ENCODE measurements around the gene RPL13. TPM values are rescaled to one million over a fixed set of nuclear protein-coding genes. Genes with fewer than 3 reads are reported as not detected.

RPL13 gene
- total RNA-seq, 4 donors from 2014 or later = 2,633 to 11,472 (median 5,632) TPM

GRCh38 chr16:89593841-89594240 lies 33.4 kb downstream of the RPL13 start:
- intact Hi-C loops (cut with DNase I; ENCODE audit: low total_unique reads) = no loop called here

GRCh38 chr16:89595330-89596060 lies 35.0 kb downstream of the RPL13 start:
- intact Hi-C loops (cut with DNase I; ENCODE audit: low total_unique reads) = no loop called here
- H3K27me3 ChIP-seq = no peaks in the 10 kb centered on the region
- H3K9me3 ChIP-seq = no peaks in the 10 kb centered on the region
- TF ChIP-seq CTCF (IDR thresholded peaks at IDR 0.05) = no peak
- no peak for TF ChIP-seq POLR2A (IDR thresholded peaks at IDR 0.05)
- no peak for DNase-seq
- H3K4me1 ChIP-seq = no peaks in the 10 kb centered on the region
- H3K36me3 ChIP-seq = no peaks in the 10 kb centered on the region
- H3K27ac ChIP-seq = no peak overlapping the region
- H3K4me3 ChIP-seq = no peak overlapping the region

More at GRCh38 chr16:89593841-89594240, 33.4 kb downstream of the RPL13 start:
- no peak overlapping the region for H3K27ac ChIP-seq
- H3K36me3 ChIP-seq = no peaks in the 10 kb centered on the region
- no peak overlapping the region for H3K4me3 ChIP-seq
- DNase-seq = no peak
- TF ChIP-seq POLR2A (IDR thresholded peaks at IDR 0.05) = no peak
- TF ChIP-seq CTCF (IDR thresholded peaks at IDR 0.05) = no peak
- no peaks in the 10 kb centered on the region for H3K27me3 ChIP-seq
- H3K4me1 ChIP-seq = no peaks in the 10 kb centered on the region
- H3K9me3 ChIP-seq = no peaks in the 10 kb centered on the region

- H3K4me3 ChIP-seq = no peak overlapping the region
- TF ChIP-seq CTCF (IDR thresholded peaks at IDR 0.05) (no peak), POLR2A (IDR thresholded peaks at IDR 0.05) (no peak)
- no peak for DNase-seq
- H3K27me3 ChIP-seq = no peaks in the 10 kb centered on the region
- H3K4me1 ChIP-seq = no peaks in the 10 kb centered on the region
- H3K9me3 ChIP-seq = no peaks in the 10 kb centered on the region
- no peaks in the 10 kb centered on the region for H3K36me3 ChIP-seq
- intact Hi-C loops (cut with DNase I; ENCODE audit: low total_unique reads) = no loop called here
- H3K27ac ChIP-seq = no peak overlapping the region
Observed at GRCh38 chr16:89596061-89596689, 35.7 kb downstream of the RPL13 start.

- Histone ChIP-seq H3K36me3 (no peaks in the 10 kb centered on the region), H3K9me3 (no peaks in the 10 kb centered on the region), H3K4me1 (no peaks in the 10 kb centered on the region), H3K4me3 (no peak overlapping the region), H3K27me3 (no peaks in the 10 kb centered on the region), H3K27ac (no peak overlapping the region)
- intact Hi-C loops (cut with DNase I; ENCODE audit: low total_unique reads) = no loop called here
- no peak for DNase-seq
- TF ChIP-seq CTCF (IDR thresholded peaks at IDR 0.05) (no peak), POLR2A (IDR thresholded peaks at IDR 0.05) (no peak)
Observed at GRCh38 chr16:89596957-89597649, 36.6 kb downstream of the RPL13 start.

- no peak for DNase-seq
- TF ChIP-seq POLR2A (IDR thresholded peaks at IDR 0.05) (no peak), CTCF (IDR thresholded peaks at IDR 0.05) (no peak)
- H3K27ac ChIP-seq = no peak overlapping the region
- H3K27me3 ChIP-seq = no peaks in the 10 kb centered on the region
- no peak overlapping the region for H3K4me3 ChIP-seq
- H3K9me3 ChIP-seq = no peaks in the 10 kb centered on the region
- intact Hi-C loops (cut with DNase I; ENCODE audit: low total_unique reads) = no loop called here
- no peaks in the 10 kb centered on the region for H3K36me3 ChIP-seq
- H3K4me1 ChIP-seq = no peaks in the 10 kb centered on the region
Observed at GRCh38 chr16:89598199-89598598, 37.7 kb downstream of the RPL13 start.

Data from uterus (tissue), 4 donors.